Glomerular endothelial cell (primary cell): Measurements from ENCODE around the gene OR4D6. TPM values are rescaled to one million over a fixed set of nuclear protein-coding genes. Genes with fewer than 3 reads are reported as not detected.

Experiments used
- DNase-seq: peaks from one replicate; pipeline ENCODE4 v3.0.0-alpha.2; 2011; ENCODE audit warnings: low read depth, low spot score; ENCODE audit errors: extremely low read depth
- total RNA-seq: library from RNA; depleted of rRNA; stranded (reverse); fragments of >200 nt; gene quantifications from 2 replicates; pipeline ENCODE4 v1.2.3, GENCODE V29; 2015

OR4D6 gene
- total RNA-seq, 1 donor from 2014 or later, result not detected

GRCh38 chr11:59503276-59503675 lies 46.5 kb downstream of the OR4D6 start, which contains the start of gene OR4D11:
Gene OR4D11, plus strand, starts transcription at chr11:59503576. Its CDS starts 0 bp downstream, at chr11:59503576.
- DNase-seq, result no peak

Other genes starting within 250 kb of the OR4D6 start
- gene MPEG1, start 244.0 kb upstream of the OR4D6 start, total RNA-seq, result not detected in 2 replicates
- gene OR5AN1, start 98.1 kb upstream of the OR4D6 start, total RNA-seq, result not detected in 2 replicates
- gene OR5A2, start 30.5 kb upstream of the OR4D6 start, total RNA-seq, result not detected in 2 replicates
- gene OR5A1, start 20.5 kb upstream of the OR4D6 start, total RNA-seq, result not detected in 2 replicates
- gene OR4D10, start 16.4 kb downstream of the OR4D6 start, total RNA-seq, result not detected in 2 replicates
- not detected in 2 replicates for gene OR4D11, start 46.6 kb downstream of the OR4D6 start, total RNA-seq
- not detected in 2 replicates for gene OR4D9, start 54.6 kb downstream of the OR4D6 start, total RNA-seq
- gene OSBP, start 158.8 kb downstream of the OR4D6 start, total RNA-seq, result 26.7 and 33.3 TPM in 2 replicates
- gene PATL1, start 212.1 kb downstream of the OR4D6 start, total RNA-seq, result 16.2 and 30.7 TPM in 2 replicates